K562 (cell line): Measurements from ENCODE around the gene REG4.

ENCODE experiments used
- GATA2 ChIP-seq: sonication (generic); formaldehyde crosslinking; IDR thresholded peaks from 2 replicates; pipeline ENCODE4 v1.4.0; 2020; ENCODE audit warnings: mild to moderate bottlenecking, missing genetic modification reagents
- IFI16 ChIP-seq: fragments of 250-450 bp; sonication (Bioruptor Pico); IDR thresholded peaks from 2 replicates; pipeline ENCODE4 v2.1.2; 2022; ENCODE audit warnings: mild to moderate bottlenecking, inconsistent platforms
- PHF8 ChIP-seq: fragments of 200-600 bp; sonication (generic); IDR thresholded peaks from 2 replicates; pipeline ENCODE4 v1.6.1; 2012; ENCODE audit warnings: mixed run types, mild to moderate bottlenecking, inconsistent platforms, low read length, moderate library complexity, borderline replicate concordance
- ZNF274 ChIP-seq: IDR thresholded peaks from 2 replicates; pipeline ENCODE4 v1.6.1; 2011; ENCODE audit warnings: low read depth, mild to moderate bottlenecking, low read length, moderate library complexity, borderline replicate concordance
- TF ChIP-seq, protein P1 (sequence below): fragments of 450-650 bp; formaldehyde crosslinking; IDR thresholded peaks from 2 replicates; pipeline ENCODE4 v1.4.0; 2022; ENCODE audit warnings: mild to moderate bottlenecking, moderate library complexity
- TF ChIP-seq, protein P2 (sequence below), 3 experiments: IDR thresholded peaks in 2 of 3; conservative IDR thresholded peaks in 1 of 3; 2 replicates each; pipeline ENCODE4 v1.5.1; 2011 to 2012; ENCODE audit warnings: low read length in 3 of 3, mild to moderate bottlenecking in 3 of 3, control low read depth in 2 of 3, improper control_type of control experiment in 1 of 3, inconsistent platforms in 1 of 3, low read depth in 1 of 3, mixed read lengths in 1 of 3, moderate library complexity in 1 of 3; ENCODE audit not compliant: insufficient read depth in 2 of 3

DNA sequence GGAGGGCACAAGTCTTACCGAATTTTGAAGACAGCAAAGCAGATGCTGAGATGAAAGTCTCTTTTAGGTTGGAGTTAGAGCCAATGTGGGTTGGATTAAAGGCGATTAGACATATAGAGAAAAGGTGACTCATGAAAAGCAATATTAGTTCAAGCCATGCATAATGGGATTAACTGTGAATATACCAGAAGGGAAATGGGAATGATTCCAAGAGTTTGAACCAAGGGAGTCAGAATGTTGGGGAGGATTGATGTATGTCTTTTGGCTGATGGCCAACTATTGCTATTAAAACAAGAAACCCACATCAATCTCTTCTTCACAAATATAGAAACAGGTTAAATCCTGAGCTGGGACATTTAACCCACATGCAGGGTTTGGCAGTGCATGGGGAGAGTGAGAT is 43.8 kb downstream of the REG4 start:
- TF ChIP-seq GATA2 (CRISPR knock-in tag) (no peak), ZNF274 (no peak), PHF8 (no peak), IFI16 (CRISPR knock-in tag) (no peak)
- TF ChIP-seq, protein P1, sequence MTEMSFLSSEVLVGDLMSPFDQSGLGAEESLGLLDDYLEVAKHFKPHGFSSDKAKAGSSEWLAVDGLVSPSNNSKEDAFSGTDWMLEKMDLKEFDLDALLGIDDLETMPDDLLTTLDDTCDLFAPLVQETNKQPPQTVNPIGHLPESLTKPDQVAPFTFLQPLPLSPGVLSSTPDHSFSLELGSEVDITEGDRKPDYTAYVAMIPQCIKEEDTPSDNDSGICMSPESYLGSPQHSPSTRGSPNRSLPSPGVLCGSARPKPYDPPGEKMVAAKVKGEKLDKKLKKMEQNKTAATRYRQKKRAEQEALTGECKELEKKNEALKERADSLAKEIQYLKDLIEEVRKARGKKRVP (CRISPR knock-in tag) = no peak
- TF ChIP-seq, protein P2, sequence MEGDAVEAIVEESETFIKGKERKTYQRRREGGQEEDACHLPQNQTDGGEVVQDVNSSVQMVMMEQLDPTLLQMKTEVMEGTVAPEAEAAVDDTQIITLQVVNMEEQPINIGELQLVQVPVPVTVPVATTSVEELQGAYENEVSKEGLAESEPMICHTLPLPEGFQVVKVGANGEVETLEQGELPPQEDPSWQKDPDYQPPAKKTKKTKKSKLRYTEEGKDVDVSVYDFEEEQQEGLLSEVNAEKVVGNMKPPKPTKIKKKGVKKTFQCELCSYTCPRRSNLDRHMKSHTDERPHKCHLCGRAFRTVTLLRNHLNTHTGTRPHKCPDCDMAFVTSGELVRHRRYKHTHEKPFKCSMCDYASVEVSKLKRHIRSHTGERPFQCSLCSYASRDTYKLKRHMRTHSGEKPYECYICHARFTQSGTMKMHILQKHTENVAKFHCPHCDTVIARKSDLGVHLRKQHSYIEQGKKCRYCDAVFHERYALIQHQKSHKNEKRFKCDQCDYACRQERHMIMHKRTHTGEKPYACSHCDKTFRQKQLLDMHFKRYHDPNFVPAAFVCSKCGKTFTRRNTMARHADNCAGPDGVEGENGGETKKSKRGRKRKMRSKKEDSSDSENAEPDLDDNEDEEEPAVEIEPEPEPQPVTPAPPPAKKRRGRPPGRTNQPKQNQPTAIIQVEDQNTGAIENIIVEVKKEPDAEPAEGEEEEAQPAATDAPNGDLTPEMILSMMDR (IDR thresholded peaks at IDR 0.05 in 2 of 3, conservative IDR thresholded peaks at IDR 0.05 in 1 of 3; ENCODE audit: insufficient read depth in 2 of 3, low read depth in 1 of 3, low read length in 3 of 3) = no peak
